Skeletal muscle satellite cell (primary cell): ENCODE data around the gene PLCXD1.
"Not testable (repeated sequence)": the region's sequence is repeated elsewhere in the genome, so short reads cannot be mapped to it uniquely, and the experiment has no call there.

Source experiments
- H3K27me3 ChIP-seq: 2 replicates; pipeline ENCODE4 v1.7.0; 2013; ENCODE audit warnings: low read length; ENCODE audit not compliant: control insufficient read depth, insufficient read depth
- H3K36me3 ChIP-seq: 2 replicates; pipeline ENCODE4 v1.7.0; 2013; ENCODE audit warnings: mild to moderate bottlenecking, control low read depth, low read length; ENCODE audit not compliant: insufficient read depth
- H3K4me1 ChIP-seq: 2 replicates; pipeline ENCODE4 v1.7.0; 2013; ENCODE audit warnings: low read length; ENCODE audit not compliant: control insufficient read depth, insufficient read depth
- H3K4me2 ChIP-seq: 2 replicates; pipeline ENCODE4 v1.7.0; 2013; ENCODE audit warnings: mild to moderate bottlenecking, low read length
- H3K4me3 ChIP-seq: 2 replicates; pipeline ENCODE4 v1.7.0; 2013; ENCODE audit warnings: low read length
- H3K9ac ChIP-seq: 2 replicates; pipeline ENCODE4 v1.7.0; 2013; ENCODE audit warnings: mild to moderate bottlenecking, low read depth, low read length, moderate library complexity
- H3K9me3 ChIP-seq: replicated peaks from 2 replicates; pipeline ENCODE4 v1.7.0; 2013; ENCODE audit warnings: mild to moderate bottlenecking, control low read depth, low read length

PLCXD1 gene

GRCh38 chrX:265502-265901 lies 15.7 kb upstream of the PLCXD1 start:
- Histone ChIP-seq H3K27me3 (no peaks in the 10 kb centered on the region), H3K9me3 (no peaks in the 10 kb centered on the region), H3K4me2 (no peak overlapping the region), H3K4me3 (no peak overlapping the region), H3K4me1 (peaks cover 8% of the 10 kb centered on the region), H3K36me3 (no peaks in the 10 kb centered on the region), H3K9ac (no peak overlapping the region)

DNA sequence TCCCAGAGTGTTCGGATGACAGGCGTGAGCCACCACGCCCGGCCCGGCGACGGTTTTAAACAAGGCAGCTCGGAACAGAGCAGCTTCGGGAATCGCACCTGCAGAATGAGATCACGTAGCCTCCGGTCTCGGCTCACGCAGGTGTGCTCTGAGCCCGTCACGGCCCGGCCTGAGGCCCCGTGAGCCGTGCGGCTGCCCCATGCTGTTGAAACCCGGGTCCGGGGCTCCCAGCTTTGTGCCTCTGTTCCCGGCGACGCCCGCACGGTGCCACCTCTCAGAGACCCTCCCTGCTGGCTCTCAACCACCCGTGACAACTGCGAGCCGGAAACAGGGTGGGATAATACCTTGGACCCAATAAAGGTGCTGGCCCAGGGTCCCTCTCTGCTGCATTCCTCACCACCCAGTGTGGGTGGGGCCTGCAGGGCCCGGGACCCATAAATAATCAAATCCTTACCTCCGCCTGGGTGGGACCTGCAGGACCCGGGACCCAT lies 13.4 kb upstream of the PLCXD1 start:
- no peak overlapping the region for H3K9ac ChIP-seq
- H3K36me3 ChIP-seq = no peaks in the 10 kb centered on the region
- H3K4me3 ChIP-seq = no peak overlapping the region

GRCh38 chrX:270848-271367 lies 10.3 kb upstream of the PLCXD1 start:
- Histone ChIP-seq H3K4me2 (no peak overlapping the region), H3K4me1 (peaks cover 2% of the 10 kb centered on the region), H3K36me3 (no peaks in the 10 kb centered on the region), H3K9ac (no peak overlapping the region), H3K27me3 (no peaks in the 10 kb centered on the region), H3K9me3 (no peaks in the 10 kb centered on the region), H3K4me3 (no peak overlapping the region)

More for the DNA sequence above, 13.4 kb upstream of the PLCXD1 start:
- no peaks in the 10 kb centered on the region for H3K27me3 ChIP-seq
- H3K4me1 ChIP-seq = no peaks in the 10 kb centered on the region
- no peaks in the 10 kb centered on the region for H3K9me3 ChIP-seq
- no peak overlapping the region for H3K4me2 ChIP-seq

- Histone ChIP-seq H3K27me3 (no peaks in the 10 kb centered on the region), H3K36me3 (no peaks in the 10 kb centered on the region), H3K4me3 (no peak overlapping the region), H3K4me2 (no peak overlapping the region), H3K9ac (no peak overlapping the region), H3K9me3 (no peaks in the 10 kb centered on the region), H3K4me1 (peaks cover 11% of the 10 kb centered on the region)
Measured at GRCh38 chrX:274904-275475, 6.2 kb upstream of the PLCXD1 start.

GRCh38 chrX:275476-275966 lies 5.7 kb upstream of the PLCXD1 start:
- Histone ChIP-seq H3K4me1 (peaks cover 11% of the 10 kb centered on the region), H3K4me2 (peak overlapping the region; percentile 90), H3K27me3 (no peaks in the 10 kb centered on the region), H3K36me3 (no peaks in the 10 kb centered on the region), H3K9ac (peak overlapping the region; percentile 72), H3K4me3 (peak overlapping the region; percentile 79), H3K9me3 (no peaks in the 10 kb centered on the region)

- peak overlapping the region; percentile 72 for H3K9ac ChIP-seq
- H3K36me3 ChIP-seq = no peaks in the 10 kb centered on the region
- peak overlapping the region; percentile 79 for H3K4me3 ChIP-seq
Measured at GRCh38 chrX:275967-276580, 5.1 kb upstream of the PLCXD1 start.

GRCh38 chrX:276581-277201 lies 4.5 kb upstream of the PLCXD1 start:
- Histone ChIP-seq H3K36me3 (no peaks in the 10 kb centered on the region), H3K4me1 (peaks cover 13% of the 10 kb centered on the region), H3K9me3 (no peaks in the 10 kb centered on the region), H3K4me3 (peak overlapping the region; percentile 79), H3K27me3 (no peaks in the 10 kb centered on the region), H3K4me2 (peak overlapping the region; percentile 90), H3K9ac (peak overlapping the region; percentile 72)

More at GRCh38 chrX:275967-276580, 5.1 kb upstream of the PLCXD1 start:
- H3K4me1 ChIP-seq = peaks cover 11% of the 10 kb centered on the region
- no peaks in the 10 kb centered on the region for H3K9me3 ChIP-seq
- peak overlapping the region; percentile 90 for H3K4me2 ChIP-seq
- no peaks in the 10 kb centered on the region for H3K27me3 ChIP-seq

DNA sequence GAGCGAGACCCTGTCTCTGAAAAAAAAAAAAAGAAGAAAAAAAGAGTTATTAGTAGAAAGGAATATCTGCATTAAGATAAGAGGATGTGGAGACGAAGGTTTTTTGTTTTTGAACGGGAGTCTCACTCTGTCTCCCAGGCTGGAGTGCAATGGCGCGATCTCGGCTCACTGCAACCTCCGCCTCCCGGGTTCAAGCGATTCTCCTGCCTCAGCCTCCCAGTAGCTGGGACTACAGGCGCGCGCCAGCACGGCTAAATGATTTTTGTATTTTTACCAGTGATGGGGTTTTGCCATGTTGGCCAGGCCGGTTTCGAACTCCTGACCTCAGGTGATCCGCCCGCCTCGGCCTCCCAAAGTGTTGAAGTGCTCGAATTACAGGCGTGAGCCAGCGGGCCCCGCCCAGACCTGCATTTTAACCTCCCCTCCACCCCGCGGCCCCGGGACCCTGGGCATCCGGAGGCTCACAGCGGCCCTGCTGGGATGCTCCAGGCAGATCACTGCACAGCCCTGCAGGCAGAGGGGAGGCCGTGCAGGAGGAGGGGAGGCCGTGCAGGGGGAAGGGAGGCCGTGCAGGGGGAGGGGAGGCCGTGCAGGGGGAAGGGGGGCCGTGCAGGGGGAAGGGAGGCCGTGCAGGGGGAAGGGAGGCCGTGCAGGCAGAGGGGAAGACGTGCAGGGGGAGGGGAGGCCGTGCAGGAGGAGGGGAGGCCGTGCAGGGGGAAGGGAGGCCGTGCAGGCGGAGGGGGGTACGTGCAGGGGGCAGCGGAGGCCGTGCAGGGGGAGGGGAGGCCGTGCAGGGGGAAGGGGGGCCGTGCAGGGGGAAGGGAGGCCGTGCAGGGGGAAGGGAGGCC lies 1.2 kb upstream of the PLCXD1 start:
- H3K36me3 ChIP-seq, H3K4me3 ChIP-seq, H3K9ac ChIP-seq, H3K9me3 ChIP-seq, H3K27me3 ChIP-seq, H3K4me2 ChIP-seq: not testable (repeated sequence)
- peaks cover 13% of the 10 kb centered on the region for H3K4me1 ChIP-seq

DNA sequence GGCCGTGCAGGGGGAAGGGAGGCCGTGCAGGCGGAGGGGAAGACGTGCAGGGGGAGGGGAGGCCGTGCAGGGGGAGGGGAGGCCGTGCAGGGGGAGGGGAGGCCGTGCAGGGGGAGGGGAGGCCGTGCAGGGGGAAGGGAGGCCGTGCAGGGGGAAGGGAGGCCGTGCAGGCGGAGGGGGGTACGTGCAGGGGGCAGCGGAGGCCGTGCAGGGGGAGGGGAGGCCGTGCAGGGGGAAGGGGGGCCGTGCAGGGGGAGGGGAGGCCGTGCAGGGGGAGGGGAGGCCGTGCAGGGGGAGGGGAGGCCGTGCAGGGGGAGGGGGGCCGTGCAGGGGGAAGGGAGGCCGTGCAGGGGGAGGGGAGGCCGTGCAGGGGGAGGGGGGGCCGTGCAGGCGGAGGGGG lies 459 bp upstream of the PLCXD1 start:
- not testable (repeated sequence) for H3K36me3 ChIP-seq, H3K9me3 ChIP-seq

GRCh38 chrX:282000-282681 lies 960 bp downstream of the PLCXD1 start:
- peaks cover 11% of the 10 kb centered on the region for H3K36me3 ChIP-seq

More for the DNA sequence above, 459 bp upstream of the PLCXD1 start:
- peaks cover 13% of the 10 kb centered on the region for H3K4me1 ChIP-seq
- not testable (repeated sequence) for H3K9ac ChIP-seq, H3K4me3 ChIP-seq, H3K4me2 ChIP-seq, H3K27me3 ChIP-seq

More at GRCh38 chrX:282000-282681, 960 bp downstream of the PLCXD1 start:
- not testable (repeated sequence) for H3K9me3 ChIP-seq, H3K4me2 ChIP-seq, H3K4me1 ChIP-seq, H3K4me3 ChIP-seq, H3K9ac ChIP-seq, H3K27me3 ChIP-seq
